HepG2 (cell line): Measurements from ENCODE around the gene PURB. TPM values are rescaled to one million over a fixed set of nuclear protein-coding genes. Genes with fewer than 3 reads are reported as not detected.

Experiments used
- ERF ChIP-seq: IDR thresholded peaks from 2 replicates; pipeline ENCODE4 v1.6.1; 2018; ENCODE audit warnings: missing biosample characterization, missing genetic modification reagents
- HDAC2 ChIP-seq: sonication (generic); formaldehyde crosslinking; IDR thresholded peaks from 2 replicates; pipeline ENCODE4 v1.4.0; 2020; ENCODE audit warnings: missing genetic modification reagents
- MTA3 ChIP-seq: sonication (generic); formaldehyde crosslinking; IDR thresholded peaks from 2 replicates; pipeline ENCODE4 v1.4.0; 2020; ENCODE audit warnings: missing genetic modification reagents
- STAT5B ChIP-seq: sonication (generic); formaldehyde crosslinking; IDR thresholded peaks from 2 replicates; pipeline ENCODE4 v1.4.0; 2020; ENCODE audit warnings: missing genetic modification reagents
- SUZ12 ChIP-seq: fragments of 150-350 bp; IDR thresholded peaks from 2 replicates; pipeline ENCODE4 v1.6.1; 2014; ENCODE audit warnings: low read depth, low read length
- ZBTB42 ChIP-seq: sonication (generic); formaldehyde crosslinking; IDR thresholded peaks from 2 replicates; pipeline ENCODE4 v1.5.0; 2020; ENCODE audit warnings: mild to moderate bottlenecking, missing genetic modification reagents
- ZBTB8A ChIP-seq: sonication (generic); formaldehyde crosslinking; IDR thresholded peaks from 2 replicates; pipeline ENCODE4 v1.4.0; 2020; ENCODE audit warnings: mild to moderate bottlenecking, low read depth, missing genetic modification reagents, borderline replicate concordance
- ZNF34 ChIP-seq: sonication (generic); formaldehyde crosslinking; IDR thresholded peaks from 2 replicates; pipeline ENCODE4 v1.4.0; 2020; ENCODE audit warnings: mild to moderate bottlenecking, missing genetic modification reagents, borderline replicate concordance
- ZNF552 ChIP-seq: sonication (generic); formaldehyde crosslinking; IDR thresholded peaks from 2 replicates; pipeline ENCODE4 v1.9.0; 2022; ENCODE audit warnings: missing genetic modification reagents, mild to moderate bottlenecking, borderline replicate concordance
- ZNF572 ChIP-seq: sonication (generic); formaldehyde crosslinking; IDR thresholded peaks from 2 replicates; pipeline ENCODE4 v1.5.1; 2020; ENCODE audit warnings: mild to moderate bottlenecking, missing genetic modification reagents
- polyA plus RNA-seq, 8 experiments: library from polyadenylated mRNA; depleted of rRNA in 3 of 8; stranded (reverse) in 7 of 8; unstranded in 1 of 8; fragments of >200 nt; fragmentation: Illumina TruSeq in 4 of 8; extraction: Trizol in 4 of 8; gene quantifications; 2 replicates each; pipeline versions ENCODE4 v1.2.1 to v1.2.3, GENCODE V29; 2011 to 2016; ENCODE audit warnings: low read depth in 4 of 8, missing spikeins in 1 of 8, mixed read lengths in 1 of 8; ENCODE audit not compliant: insufficient read depth in 1 of 8
- total RNA-seq, 5 experiments: library from RNA; depleted of rRNA; stranded (reverse); fragments of >200 nt; fragmentation: Illumina TruSeq; extraction: Trizol; gene quantifications; 2 replicates each; pipeline ENCODE4 v1.2.3, GENCODE V29; 2016; ENCODE audit warnings: low read depth in 1 of 5
- TF ChIP-seq, protein P1 (sequence below): sonication (generic); formaldehyde crosslinking; IDR thresholded peaks from 2 replicates; pipeline ENCODE4 v1.4.0; 2020; ENCODE audit warnings: missing genetic modification reagents
- TF ChIP-seq, protein P2 (sequence below): sonication (generic); formaldehyde crosslinking; IDR thresholded peaks from 2 replicates; pipeline ENCODE4 v1.8.1; 2022; ENCODE audit warnings: mild to moderate bottlenecking, missing genetic modification reagents
- TF ChIP-seq, protein P3 (sequence below): sonication (generic); formaldehyde crosslinking; conservative IDR thresholded peaks from 2 replicates; pipeline ENCODE4 v1.8.0; 2022; ENCODE audit warnings: low read depth, missing genetic modification reagents
- TF ChIP-seq, protein P4 (sequence below): sonication (generic); formaldehyde crosslinking; IDR thresholded peaks from 2 replicates; pipeline ENCODE4 v1.9.0; 2021; ENCODE audit warnings: missing genetic modification reagents, borderline replicate concordance
- TF ChIP-seq, protein P5 (sequence below): sonication (generic); formaldehyde crosslinking; IDR thresholded peaks from 2 replicates; pipeline ENCODE4 v1.5.0; 2020; ENCODE audit warnings: mild to moderate bottlenecking, missing genetic modification reagents, borderline replicate concordance
- TF ChIP-seq, protein P6 (sequence below): fragments of 450-650 bp; IDR thresholded peaks from 2 replicates; pipeline ENCODE4 v1.6.1; 2016

Gene PURB
- total and polyA plus RNA-seq, 2 of the 13 experiments (the other 11 are each of a cell fraction or from before 2014, with no cell fraction given) = 2.3 to 4.3 TPM

DNA sequence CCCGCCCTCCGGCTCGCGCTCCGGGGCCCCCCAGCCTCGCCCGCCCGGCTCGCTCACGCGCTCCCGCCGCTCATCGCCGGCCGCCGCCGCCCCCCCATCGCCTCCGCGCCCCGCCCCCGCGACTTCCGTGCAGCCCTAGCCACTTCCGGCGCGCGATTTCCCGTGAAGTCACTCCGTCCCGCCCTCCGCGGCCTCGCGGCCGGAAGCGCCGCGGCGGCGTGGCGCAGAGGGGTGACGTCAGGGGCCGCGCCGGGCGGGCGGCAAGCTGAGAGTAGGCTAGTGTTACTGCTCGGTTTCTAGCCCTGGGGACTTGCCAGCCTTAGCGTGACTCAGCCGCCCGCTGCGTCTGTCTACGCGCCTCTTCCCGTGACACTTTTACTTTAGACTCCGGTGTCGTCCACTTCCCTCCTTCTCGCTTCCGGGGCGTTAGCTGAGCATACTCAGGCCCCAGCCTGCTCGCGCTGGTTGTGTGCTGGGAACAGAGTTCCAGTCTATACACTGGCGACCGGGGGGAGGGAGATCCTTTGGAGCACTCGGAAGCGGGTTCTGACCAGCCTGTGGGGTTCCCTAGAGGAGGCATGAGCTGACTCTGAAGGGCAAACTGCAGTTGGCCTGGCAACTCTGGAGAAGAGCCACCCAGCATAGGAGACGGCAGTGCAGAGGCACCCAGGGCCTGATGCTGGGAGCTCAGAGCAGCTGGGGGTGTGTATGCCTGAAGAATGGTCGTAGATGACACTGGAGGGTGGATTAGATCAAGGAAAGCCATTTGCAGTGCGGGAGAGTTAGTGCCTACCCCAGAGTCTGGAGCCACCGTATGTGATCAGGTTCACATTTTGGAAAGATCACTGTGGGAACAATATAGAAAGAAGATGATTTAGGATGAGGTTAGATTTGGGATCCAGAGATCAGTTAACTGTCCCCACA lies at the start of gene PURB (continued):
- TF ChIP-seq, protein P1, sequence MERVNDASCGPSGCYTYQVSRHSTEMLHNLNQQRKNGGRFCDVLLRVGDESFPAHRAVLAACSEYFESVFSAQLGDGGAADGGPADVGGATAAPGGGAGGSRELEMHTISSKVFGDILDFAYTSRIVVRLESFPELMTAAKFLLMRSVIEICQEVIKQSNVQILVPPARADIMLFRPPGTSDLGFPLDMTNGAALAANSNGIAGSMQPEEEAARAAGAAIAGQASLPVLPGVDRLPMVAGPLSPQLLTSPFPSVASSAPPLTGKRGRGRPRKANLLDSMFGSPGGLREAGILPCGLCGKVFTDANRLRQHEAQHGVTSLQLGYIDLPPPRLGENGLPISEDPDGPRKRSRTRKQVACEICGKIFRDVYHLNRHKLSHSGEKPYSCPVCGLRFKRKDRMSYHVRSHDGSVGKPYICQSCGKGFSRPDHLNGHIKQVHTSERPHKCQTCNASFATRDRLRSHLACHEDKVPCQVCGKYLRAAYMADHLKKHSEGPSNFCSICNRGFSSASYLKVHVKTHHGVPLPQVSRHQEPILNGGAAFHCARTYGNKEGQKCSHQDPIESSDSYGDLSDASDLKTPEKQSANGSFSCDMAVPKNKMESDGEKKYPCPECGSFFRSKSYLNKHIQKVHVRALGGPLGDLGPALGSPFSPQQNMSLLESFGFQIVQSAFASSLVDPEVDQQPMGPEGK (CRISPR knock-in tag) = 0 out of 2 replicates have a peak, but pooled peaks have one; percentile 29
- TF ChIP-seq, protein P2, sequence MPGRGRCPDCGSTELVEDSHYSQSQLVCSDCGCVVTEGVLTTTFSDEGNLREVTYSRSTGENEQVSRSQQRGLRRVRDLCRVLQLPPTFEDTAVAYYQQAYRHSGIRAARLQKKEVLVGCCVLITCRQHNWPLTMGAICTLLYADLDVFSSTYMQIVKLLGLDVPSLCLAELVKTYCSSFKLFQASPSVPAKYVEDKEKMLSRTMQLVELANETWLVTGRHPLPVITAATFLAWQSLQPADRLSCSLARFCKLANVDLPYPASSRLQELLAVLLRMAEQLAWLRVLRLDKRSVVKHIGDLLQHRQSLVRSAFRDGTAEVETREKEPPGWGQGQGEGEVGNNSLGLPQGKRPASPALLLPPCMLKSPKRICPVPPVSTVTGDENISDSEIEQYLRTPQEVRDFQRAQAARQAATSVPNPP (CRISPR knock-in tag) = peak; percentile 66; the same call in 1 of the 2 replicates
- peak; percentile 73 for TF ChIP-seq ERF
- TF ChIP-seq ZBTB42 = no peak
- TF ChIP-seq HDAC2 (CRISPR knock-in tag) = peak; percentile 63; the same call in 1 of the 2 replicates
- TF ChIP-seq, protein P3, sequence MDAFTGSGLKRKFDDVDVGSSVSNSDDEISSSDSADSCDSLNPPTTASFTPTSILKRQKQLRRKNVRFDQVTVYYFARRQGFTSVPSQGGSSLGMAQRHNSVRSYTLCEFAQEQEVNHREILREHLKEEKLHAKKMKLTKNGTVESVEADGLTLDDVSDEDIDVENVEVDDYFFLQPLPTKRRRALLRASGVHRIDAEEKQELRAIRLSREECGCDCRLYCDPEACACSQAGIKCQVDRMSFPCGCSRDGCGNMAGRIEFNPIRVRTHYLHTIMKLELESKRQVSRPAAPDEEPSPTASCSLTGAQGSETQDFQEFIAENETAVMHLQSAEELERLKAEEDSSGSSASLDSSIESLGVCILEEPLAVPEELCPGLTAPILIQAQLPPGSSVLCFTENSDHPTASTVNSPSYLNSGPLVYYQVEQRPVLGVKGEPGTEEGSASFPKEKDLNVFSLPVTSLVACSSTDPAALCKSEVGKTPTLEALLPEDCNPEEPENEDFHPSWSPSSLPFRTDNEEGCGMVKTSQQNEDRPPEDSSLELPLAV (CRISPR knock-in tag) = peak; percentile 85; the same call in 1 of the 2 replicates
- no peak for TF ChIP-seq STAT5B
- TF ChIP-seq ZBTB8A (CRISPR knock-in tag) = no peak
- TF ChIP-seq, protein P4, sequence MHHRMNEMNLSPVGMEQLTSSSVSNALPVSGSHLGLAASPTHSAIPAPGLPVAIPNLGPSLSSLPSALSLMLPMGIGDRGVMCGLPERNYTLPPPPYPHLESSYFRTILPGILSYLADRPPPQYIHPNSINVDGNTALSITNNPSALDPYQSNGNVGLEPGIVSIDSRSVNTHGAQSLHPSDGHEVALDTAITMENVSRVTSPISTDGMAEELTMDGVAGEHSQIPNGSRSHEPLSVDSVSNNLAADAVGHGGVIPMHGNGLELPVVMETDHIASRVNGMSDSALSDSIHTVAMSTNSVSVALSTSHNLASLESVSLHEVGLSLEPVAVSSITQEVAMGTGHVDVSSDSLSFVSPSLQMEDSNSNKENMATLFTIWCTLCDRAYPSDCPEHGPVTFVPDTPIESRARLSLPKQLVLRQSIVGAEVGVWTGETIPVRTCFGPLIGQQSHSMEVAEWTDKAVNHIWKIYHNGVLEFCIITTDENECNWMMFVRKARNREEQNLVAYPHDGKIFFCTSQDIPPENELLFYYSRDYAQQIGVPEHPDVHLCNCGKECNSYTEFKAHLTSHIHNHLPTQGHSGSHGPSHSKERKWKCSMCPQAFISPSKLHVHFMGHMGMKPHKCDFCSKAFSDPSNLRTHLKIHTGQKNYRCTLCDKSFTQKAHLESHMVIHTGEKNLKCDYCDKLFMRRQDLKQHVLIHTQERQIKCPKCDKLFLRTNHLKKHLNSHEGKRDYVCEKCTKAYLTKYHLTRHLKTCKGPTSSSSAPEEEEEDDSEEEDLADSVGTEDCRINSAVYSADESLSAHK = no peak
- TF ChIP-seq SUZ12 = no peak
- TF ChIP-seq ZNF34 = no peak
- no peak for TF ChIP-seq MTA3 (CRISPR knock-in tag)
- 0 out of 2 replicates have a peak, but pooled peaks have one; percentile 14 for TF ChIP-seq ZNF552 (CRISPR knock-in tag)
- TF ChIP-seq ZNF572 (CRISPR knock-in tag) = no peak
- TF ChIP-seq, protein P5, sequence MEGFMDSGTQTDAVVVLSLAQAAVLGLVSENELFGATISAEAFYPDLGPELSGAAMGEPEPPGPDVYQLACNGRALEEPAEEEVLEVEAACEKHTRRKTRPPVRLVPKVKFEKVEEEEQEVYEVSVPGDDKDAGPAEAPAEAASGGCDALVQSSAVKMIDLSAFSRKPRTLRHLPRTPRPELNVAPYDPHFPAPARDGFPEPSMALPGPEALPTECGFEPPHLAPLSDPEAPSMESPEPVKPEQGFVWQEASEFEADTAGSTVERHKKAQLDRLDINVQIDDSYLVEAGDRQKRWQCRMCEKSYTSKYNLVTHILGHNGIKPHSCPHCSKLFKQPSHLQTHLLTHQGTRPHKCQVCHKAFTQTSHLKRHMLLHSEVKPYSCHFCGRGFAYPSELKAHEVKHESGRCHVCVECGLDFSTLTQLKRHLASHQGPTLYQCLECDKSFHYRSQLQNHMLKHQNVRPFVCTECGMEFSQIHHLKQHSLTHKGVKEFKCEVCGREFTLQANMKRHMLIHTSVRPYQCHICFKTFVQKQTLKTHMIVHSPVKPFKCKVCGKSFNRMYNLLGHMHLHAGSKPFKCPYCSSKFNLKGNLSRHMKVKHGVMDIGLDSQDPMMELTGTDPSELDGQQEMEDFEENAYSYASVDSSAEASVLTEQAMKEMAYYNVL (CRISPR knock-in tag) = no peak
- TF ChIP-seq, protein P6, sequence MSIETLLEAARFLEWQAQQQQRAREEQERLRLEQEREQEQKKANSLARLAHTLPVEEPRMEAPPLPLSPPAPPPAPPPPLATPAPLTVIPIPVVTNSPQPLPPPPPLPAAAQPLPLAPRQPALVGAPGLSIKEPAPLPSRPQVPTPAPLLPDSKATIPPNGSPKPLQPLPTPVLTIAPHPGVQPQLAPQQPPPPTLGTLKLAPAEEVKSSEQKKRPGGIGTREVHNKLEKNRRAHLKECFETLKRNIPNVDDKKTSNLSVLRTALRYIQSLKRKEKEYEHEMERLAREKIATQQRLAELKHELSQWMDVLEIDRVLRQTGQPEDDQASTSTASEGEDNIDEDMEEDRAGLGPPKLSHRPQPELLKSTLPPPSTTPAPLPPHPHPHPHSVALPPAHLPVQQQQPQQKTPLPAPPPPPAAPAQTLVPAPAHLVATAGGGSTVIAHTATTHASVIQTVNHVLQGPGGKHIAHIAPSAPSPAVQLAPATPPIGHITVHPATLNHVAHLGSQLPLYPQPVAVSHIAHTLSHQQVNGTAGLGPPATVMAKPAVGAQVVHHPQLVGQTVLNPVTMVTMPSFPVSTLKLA = no peak
